ENCODE data around the gene SLC2A4RG.

- TF ChIP-seq, protein P1, sequence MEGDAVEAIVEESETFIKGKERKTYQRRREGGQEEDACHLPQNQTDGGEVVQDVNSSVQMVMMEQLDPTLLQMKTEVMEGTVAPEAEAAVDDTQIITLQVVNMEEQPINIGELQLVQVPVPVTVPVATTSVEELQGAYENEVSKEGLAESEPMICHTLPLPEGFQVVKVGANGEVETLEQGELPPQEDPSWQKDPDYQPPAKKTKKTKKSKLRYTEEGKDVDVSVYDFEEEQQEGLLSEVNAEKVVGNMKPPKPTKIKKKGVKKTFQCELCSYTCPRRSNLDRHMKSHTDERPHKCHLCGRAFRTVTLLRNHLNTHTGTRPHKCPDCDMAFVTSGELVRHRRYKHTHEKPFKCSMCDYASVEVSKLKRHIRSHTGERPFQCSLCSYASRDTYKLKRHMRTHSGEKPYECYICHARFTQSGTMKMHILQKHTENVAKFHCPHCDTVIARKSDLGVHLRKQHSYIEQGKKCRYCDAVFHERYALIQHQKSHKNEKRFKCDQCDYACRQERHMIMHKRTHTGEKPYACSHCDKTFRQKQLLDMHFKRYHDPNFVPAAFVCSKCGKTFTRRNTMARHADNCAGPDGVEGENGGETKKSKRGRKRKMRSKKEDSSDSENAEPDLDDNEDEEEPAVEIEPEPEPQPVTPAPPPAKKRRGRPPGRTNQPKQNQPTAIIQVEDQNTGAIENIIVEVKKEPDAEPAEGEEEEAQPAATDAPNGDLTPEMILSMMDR (IDR thresholded peaks at IDR 0.05): no peak
- TF ChIP-seq POLR2A (IDR thresholded peaks at IDR 0.05): no peak
Observed at GRCh38 chr20:63703471-63703975, 36.1 kb upstream of the SLC2A4RG start.

Measured in lower leg skin (tissue), 3 donors.